HG03108 (cell line): ENCODE data around the gene SLC48A1.
A peak's percentile ranks its signal among the peaks of the same experiment; 100 is the strongest.

Source experiments
- ATAC-seq: cut with Tn5 transposase; IDR thresholded peaks from one replicate; pipeline ENCODE4 v1.9.1; 2021; ENCODE audit warnings: moderate library complexity; ENCODE audit not compliant: unreplicated experiment

The SLC48A1 gene

GRCh38 chr12:47773062-47773857 lies at the start of gene SLC48A1:
SLC48A1 (plus strand) TSS chr12:47773238; CDS start chr12:47773305, 67 bp downstream.
- peak; percentile 72 for ATAC-seq

- no peak for ATAC-seq
Observed at GRCh38 chr12:47725091-47725772, 47.8 kb upstream of the SLC48A1 start, which contains the start of gene ENDOU. ENDOU (minus strand) TSS chr12:47725490; CDS start chr12:47725413, 77 bp downstream.

DNA sequence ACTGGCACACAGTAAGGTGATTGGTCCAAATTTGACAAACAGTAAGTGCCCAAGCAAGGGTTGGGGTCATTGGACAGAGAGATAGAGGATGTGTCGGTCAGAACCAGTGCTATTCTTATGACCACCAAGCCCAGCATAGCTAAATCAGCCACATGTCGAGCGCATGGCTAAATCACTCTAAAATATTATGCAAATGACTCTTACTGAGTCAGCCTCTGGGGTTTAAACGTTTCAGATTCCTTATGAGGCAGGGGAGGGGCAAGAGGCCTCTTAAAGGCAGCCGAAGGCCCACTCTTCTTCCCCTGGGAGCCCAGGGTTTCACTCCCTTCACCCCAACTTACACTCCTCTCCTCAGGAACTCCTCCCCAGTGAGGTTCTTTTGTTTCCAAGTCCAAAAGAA lies 47.1 kb upstream of the SLC48A1 start:
- ATAC-seq, result peak; percentile 90

DNA sequence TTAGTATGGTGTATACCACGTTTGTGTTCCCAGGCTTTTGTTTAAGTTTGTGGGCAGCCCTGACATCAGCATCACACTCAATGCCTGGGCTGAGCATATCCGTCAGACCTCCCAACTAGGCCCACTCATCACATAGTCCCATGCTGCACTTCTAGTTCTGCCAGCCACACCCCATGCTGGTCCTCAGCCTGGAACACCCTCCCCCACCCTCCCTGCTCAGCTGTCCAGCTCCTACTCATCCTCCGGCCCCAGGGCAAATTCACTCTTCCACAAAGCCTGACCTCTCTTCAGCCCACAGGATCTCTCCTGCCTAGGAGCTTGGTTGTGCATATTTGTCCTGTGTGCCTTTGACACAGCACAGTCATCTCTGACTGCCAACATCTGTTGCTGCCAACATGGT lies 43.8 kb upstream of the SLC48A1 start:
- no peak for ATAC-seq

DNA sequence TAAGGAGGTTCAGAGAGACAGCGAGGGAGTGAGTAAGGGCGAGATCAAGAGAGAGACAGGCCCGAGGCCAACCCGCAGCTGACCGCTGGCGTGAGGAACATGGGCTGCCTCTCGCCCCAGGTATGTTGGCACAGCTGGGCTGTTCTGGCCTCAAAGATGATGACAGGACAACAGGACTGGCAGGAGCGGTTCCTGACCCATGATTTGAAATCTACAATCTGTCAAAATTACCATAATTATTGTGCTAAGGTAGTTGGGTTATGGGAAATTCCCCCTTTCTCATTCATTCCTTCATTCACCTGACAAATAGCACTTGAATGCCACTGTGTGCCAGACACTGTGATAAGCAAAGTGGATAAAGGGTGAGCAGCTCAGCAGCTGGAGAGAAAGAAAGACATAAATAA lies 42.7 kb upstream of the SLC48A1 start:
- ATAC-seq, result no peak

DNA sequence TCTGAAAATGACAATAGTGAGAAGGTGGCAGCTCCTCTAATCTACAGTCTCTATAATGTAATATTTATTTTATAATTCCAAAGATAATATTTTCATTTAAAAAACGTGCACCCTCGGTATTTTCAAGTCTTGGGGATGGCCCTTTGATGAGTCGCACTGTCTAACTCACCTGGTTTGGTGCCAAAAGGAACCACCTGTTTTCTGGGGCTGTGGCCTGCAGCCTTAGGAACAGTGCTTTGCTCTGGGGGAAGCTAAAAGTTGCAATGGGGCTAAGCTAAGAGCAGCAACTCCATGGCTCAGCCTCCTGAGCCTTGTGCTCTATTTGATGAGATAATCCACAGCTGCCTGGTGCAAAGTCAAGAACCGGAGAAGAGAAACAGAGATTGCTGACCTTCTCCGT lies 41.3 kb upstream of the SLC48A1 start:
- ATAC-seq, result no peak

- no peak for ATAC-seq
Observed at GRCh38 chr12:47732504-47732903, 40.5 kb upstream of the SLC48A1 start.

- ATAC-seq, result no peak
Observed at GRCh38 chr12:47733142-47733541, 39.9 kb upstream of the SLC48A1 start.

- ATAC-seq, result no peak
Observed at GRCh38 chr12:47734725-47735480, 38.1 kb upstream of the SLC48A1 start.

DNA sequence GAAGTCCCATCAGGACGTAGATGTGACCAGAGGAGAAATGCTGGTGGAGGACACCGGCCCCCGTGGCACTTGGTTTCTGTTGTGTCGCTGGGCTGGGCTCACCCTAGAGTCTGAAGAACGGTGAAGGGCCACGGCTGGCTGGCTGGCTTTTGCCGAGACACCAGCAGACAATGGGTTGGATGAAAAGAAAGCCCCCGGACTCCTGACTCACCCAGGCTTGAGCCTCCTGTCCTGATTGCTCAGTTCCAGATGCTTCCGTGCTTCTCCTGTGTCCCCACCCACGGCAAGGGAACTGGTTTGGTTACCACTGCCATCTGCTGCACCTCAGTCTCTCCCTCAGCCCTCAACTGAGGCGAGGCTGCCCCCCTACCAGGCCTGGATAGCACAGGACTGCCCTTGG lies 37.4 kb upstream of the SLC48A1 start:
- ATAC-seq, result no peak

DNA sequence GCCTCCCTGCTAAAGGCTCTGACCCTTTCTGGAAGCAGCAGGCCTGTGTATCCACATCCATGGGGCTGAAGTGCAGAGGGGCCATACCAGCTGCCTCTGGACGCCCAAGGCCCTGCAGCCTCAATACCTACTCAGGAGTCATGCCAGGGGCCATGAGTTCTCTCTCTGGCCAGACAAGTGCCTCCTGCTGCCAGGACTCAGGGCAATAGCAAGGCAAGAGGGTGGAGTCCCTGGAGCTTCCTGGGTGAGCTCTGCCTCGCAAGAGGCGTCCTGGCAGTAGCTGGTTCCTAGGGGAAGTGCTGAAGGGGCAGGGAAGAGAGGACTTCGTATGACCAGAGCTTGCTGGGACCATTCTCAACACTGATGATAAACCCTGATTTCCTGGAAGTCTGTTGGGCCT lies 36.8 kb upstream of the SLC48A1 start:
- ATAC-seq, result no peak

DNA sequence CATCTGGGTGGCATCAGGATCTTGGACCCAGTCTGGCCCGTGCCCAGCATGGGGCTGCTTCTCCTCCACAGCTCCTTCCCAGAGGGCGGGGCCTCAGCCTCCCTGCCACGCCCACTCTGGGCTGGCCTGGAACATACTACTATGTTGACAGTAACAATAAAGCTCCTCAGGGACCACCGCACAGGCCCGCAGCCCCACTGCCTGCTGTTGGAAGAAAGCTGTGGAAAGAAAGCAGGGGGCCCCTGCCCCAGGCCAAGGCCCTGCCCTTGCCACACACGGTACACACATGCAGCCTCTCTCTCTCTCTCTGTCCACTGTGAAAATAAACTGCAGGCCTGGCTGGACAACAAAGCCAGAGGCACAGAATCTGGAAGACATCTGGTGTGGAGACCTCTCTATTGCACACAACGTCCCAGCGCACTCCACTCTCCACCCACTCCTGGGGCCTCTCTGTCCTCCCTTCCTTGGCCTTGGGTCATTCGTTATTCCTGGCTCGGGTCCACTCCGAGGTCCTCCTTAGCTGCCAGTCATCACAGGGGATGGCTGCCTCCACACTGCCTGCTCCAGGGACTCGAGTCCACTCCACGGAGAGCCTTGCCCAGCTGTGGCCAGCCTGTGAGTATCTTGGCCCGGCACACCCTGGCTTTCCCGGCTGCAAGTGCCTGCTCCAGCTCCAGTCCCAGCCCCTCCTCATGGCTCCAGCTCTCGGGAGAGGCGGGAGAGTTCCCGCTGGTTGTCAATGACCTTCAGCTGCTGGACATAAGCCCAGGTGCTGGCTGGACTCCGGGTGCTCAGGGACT lies 36.0 kb upstream of the SLC48A1 start:
- no peak for ATAC-seq

- ATAC-seq, result no peak
Observed at GRCh38 chr12:47737936-47738594, 35.0 kb upstream of the SLC48A1 start.

DNA sequence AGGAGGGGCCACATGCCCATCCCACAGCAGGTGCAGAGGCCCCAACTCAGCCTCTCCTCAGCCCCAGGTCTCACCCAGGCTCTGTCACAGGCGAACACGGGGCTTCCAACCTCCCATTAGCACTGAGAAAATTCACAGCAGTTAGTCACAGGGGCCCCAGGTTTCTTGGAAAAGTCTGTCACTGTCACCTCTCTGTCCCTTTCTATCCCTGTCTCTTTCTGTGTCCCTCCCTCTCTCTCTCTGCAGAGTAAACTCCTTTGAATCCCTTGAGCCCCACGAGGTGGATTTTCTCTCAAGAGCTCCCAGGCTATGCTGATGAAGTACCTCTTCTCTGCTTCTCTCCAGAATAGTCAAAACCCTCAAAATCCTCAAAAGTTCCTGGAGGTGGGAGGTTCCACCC lies 33.7 kb upstream of the SLC48A1 start:
- ATAC-seq, result no peak

DNA sequence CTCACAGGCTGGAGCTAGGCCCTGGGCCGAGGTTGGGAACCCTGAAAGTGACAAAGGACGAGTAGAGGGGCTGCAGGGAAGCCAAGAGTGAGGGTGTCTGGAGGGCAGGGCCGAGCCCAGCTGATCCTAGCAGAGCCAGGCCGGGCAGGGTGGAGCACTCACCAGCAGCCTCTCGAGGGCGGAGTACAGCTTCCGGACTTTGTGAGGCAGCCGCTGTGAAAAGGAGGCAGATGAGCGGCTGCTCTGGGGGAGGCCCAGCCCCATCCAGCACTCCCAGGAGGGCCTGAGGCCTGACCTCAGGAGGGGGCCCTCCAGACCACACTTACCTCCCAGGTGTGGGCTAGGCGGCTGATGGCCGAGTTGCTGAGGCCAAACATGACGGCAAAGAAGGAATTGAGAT lies 33.1 kb upstream of the SLC48A1 start:
- peak; percentile 64 for ATAC-seq

DNA sequence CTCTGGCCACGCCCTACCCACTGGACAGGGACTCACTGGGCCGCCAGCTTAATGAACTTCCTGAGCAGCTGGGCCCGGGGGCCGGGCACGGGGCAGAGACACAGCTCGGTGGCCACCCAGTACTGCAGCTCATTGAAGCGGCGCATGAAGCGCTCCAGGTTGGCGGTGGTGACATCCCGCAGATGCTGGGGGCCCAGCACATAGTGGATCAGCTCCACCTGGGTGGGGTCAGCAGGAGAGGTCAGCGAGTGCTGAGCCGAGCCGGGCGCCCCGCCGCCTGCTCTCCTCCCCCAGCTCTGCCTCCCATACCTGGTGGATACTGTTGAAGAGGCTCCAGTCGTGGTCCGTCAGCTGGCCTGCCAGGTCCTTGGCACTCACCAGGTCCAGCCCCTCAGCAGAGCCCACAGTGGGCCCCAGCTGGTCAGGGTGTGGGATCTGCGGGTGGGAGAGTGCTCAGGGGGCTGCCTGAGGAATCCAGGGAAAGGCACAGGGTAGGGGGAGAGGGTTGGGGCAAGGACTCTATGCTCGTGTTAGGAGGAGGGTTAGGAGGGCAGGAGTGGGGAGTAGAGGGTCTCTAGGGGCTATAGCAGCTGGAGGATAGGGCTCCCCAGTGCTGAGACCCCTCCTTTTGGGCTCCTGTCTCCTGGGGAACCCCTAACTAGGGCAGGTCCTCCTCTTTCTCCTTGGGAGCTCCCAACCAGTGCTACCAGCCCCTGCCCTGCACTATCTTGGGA lies 32.3 kb upstream of the SLC48A1 start:
- peak; percentile 56 for ATAC-seq

GRCh38 chr12:47741340-47741703 lies 31.7 kb upstream of the SLC48A1 start:
- ATAC-seq, result peak; percentile 38

GRCh38 chr12:47742253-47742825 lies 30.7 kb upstream of the SLC48A1 start:
- no peak for ATAC-seq

GRCh38 chr12:47743311-47743860 lies 29.7 kb upstream of the SLC48A1 start:
- no peak for ATAC-seq
